ACC112 (cell line): ENCODE results near the gene EHF.
A peak's percentile ranks its signal among the peaks of the same experiment; 100 is the strongest.
"Not testable (repeated sequence)": the region's sequence is repeated elsewhere in the genome, so short reads cannot be mapped to it uniquely, and the experiment has no call there.

Experiments
- H2AFZ ChIP-seq: fragments of 200-600 bp; sonication (generic); one replicate; pipeline ENCODE4 v1.6.0; 2017; ENCODE audit warnings: antibody characterized with exemption, low read length; ENCODE audit not compliant: unreplicated experiment
- H3K27ac ChIP-seq: fragments of 200-600 bp; sonication (generic); 2 replicates; pipeline ENCODE4 v1.5.1; 2014; ENCODE audit warnings: low read depth, mild to moderate bottlenecking, antibody characterized with exemption, low read length, moderate library complexity
- H3K27me3 ChIP-seq: fragments of 200-600 bp; sonication (generic); 2 replicates; pipeline ENCODE4 v1.6.1; 2014; ENCODE audit warnings: mild to moderate bottlenecking, antibody characterized with exemption, low read length, moderate library complexity, mixed read lengths; ENCODE audit not compliant: insufficient read depth
- H3K36me3 ChIP-seq: fragments of 200-600 bp; sonication (generic); 2 replicates; pipeline ENCODE4 v1.6.1; 2016; ENCODE audit warnings: mild to moderate bottlenecking, antibody characterized with exemption, low read length, moderate library complexity, mixed read lengths; ENCODE audit not compliant: insufficient read depth
- H3K4me1 ChIP-seq: fragments of 200-600 bp; sonication (generic); one replicate; pipeline ENCODE4 v1.6.1; 2016; ENCODE audit warnings: low read length, mixed read lengths; ENCODE audit not compliant: insufficient read depth, unreplicated experiment, control insufficient read depth
- H3K4me3 ChIP-seq: fragments of 200-600 bp; sonication (generic); 2 replicates; pipeline ENCODE4 v1.5.1; 2014; ENCODE audit warnings: mild to moderate bottlenecking, low read depth, low read length
- H3K79me2 ChIP-seq: fragments of 200-600 bp; sonication (generic); one replicate; pipeline ENCODE4 v1.6.0; 2016; ENCODE audit warnings: low read length; ENCODE audit not compliant: control insufficient read depth, unreplicated experiment, insufficient read depth

Gene EHF

GRCh38 chr11:34588023-34588422, 32.9 kb upstream of the EHF start:
- Histone ChIP-seq H3K4me3 (no peak overlapping the region), H2AFZ (no peak overlapping the region), H3K27me3 (no peaks in the 10 kb centered on the region), H3K27ac (no peak overlapping the region), H3K79me2 (no peaks in the 10 kb centered on the region), H3K36me3 (no peaks in the 10 kb centered on the region), H3K4me1 (peaks cover 6% of the 10 kb centered on the region)

DNA sequence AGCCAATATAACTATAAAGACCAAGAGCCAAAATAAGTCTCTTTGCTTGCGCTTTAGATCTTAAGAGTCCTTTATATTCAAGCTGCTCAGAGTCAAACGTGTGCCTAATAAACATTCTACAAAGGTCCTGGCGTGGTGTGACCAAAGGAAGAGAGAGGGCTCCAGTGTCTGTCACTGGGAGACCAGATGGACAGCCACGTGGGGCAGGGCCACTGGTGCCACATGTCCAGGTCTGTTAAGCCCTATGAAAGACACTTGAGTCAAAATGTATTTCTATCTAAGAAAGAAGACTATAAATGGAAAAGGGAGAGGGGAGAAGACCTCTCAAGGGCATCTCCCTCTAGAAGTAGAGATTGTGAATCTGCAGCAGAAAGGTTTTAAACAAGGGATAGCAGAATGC, 32.2 kb upstream of the EHF start:
- peaks cover 6% of the 10 kb centered on the region for H3K4me1 ChIP-seq
- H3K36me3 ChIP-seq, result no peaks in the 10 kb centered on the region
- no peak overlapping the region for H2AFZ ChIP-seq
- H3K79me2 ChIP-seq, result no peaks in the 10 kb centered on the region
- H3K27ac ChIP-seq, result no peak overlapping the region
- H3K27me3 ChIP-seq, result no peaks in the 10 kb centered on the region
- H3K4me3 ChIP-seq, result no peak overlapping the region

- H3K27ac ChIP-seq, H3K4me3 ChIP-seq: not testable (repeated sequence)
Measured at GRCh38 chr11:34589177-34589576, 31.7 kb upstream of the EHF start.

DNA sequence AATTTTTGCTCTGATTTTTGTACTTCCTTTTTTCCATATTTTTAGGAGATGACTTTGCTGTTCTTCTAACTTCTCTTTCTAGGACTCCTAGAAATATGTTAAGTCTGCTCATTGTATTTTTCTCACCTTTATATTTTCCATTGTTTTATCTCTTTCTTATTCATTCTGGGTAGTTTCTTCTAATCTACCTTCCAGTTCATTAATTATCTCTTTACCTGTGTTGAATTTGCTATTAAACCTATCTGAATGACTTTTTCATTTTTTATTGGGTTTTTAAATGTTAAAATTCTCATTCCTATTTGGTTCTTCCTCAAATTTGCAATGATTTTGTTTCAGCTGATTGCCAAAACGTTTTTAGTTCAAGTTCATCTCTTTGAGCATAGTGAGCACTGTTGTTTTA, 27.8 kb upstream of the EHF start:
- peaks cover 3% of the 10 kb centered on the region for H3K4me1 ChIP-seq
- no peak overlapping the region for H3K27ac ChIP-seq
- H2AFZ ChIP-seq, result no peak overlapping the region
- H3K36me3 ChIP-seq, result no peaks in the 10 kb centered on the region
- no peaks in the 10 kb centered on the region for H3K27me3 ChIP-seq
- H3K4me3 ChIP-seq, result no peak overlapping the region
- H3K79me2 ChIP-seq, result no peaks in the 10 kb centered on the region

More at GRCh38 chr11:34589177-34589576, 31.7 kb upstream of the EHF start:
- not testable (repeated sequence) for H3K36me3 ChIP-seq, H2AFZ ChIP-seq, H3K27me3 ChIP-seq, H3K79me2 ChIP-seq, H3K4me1 ChIP-seq

GRCh38 chr11:34594603-34595002, 26.3 kb upstream of the EHF start:
- Histone ChIP-seq H3K79me2 (no peaks in the 10 kb centered on the region), H3K4me3 (no peak overlapping the region)

DNA sequence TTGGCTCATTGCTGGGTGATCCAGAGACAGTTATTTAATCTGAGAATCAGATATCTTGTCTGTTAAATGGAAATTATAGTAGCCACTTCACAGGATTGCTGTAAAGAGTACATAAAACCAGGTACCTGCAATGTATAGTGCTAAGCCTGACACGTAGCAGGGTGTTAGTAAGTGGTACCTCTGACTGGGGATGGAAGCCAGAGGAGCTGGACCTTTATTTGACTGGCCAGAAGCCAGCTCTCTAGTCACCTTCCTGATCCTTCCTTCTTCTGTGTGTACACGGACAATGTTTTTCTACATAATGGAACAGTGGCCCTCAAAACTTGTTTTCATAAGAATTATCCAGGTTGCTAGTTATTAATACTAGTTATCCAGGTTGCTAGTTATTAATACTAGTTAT, 25.5 kb upstream of the EHF start:
- Histone ChIP-seq H3K27me3 (no peaks in the 10 kb centered on the region), H3K27ac (no peak overlapping the region), H3K36me3 (no peaks in the 10 kb centered on the region), H3K4me3 (no peak overlapping the region), H2AFZ (no peak overlapping the region), H3K4me1 (peaks cover 17% of the 10 kb centered on the region), H3K79me2 (no peaks in the 10 kb centered on the region)

More at GRCh38 chr11:34594603-34595002, 26.3 kb upstream of the EHF start:
- Histone ChIP-seq H3K27me3 (no peaks in the 10 kb centered on the region), H3K27ac (no peak overlapping the region), H2AFZ (no peak overlapping the region), H3K4me1 (peaks cover 10% of the 10 kb centered on the region), H3K36me3 (no peaks in the 10 kb centered on the region)

DNA sequence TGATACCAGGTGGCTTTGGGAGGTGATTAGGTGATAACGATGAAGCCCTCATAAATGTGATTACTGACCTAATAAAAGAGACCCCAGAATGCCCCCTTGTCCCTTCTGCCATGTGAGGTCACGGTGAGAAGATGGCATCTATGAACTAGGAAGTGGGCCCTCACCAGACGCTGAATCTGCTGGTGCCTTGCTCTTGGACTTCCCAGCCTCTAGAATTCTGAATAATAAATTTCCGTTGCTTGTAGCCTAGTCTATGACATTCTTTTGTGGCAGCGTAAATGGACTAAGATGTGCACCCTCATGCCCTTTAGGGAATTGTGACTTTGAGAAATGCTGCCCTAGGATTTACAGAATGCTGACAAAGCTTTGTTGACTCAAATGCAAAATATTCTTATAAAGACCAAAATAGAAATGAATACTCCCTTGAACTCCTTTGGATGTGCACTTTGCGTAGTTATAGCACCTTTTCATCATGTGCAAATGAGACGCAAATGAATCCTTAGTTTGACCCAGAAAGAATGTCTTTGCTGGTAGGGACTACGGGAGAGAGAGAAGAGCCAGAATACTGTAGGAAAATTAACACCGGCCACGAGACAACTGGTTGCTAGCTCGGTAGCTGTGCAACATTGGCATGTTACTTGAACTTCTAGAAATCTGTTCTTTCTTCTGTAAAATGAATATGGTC, 24.8 kb upstream of the EHF start:
- Histone ChIP-seq H3K36me3 (no peaks in the 10 kb centered on the region), H2AFZ (no peak overlapping the region), H3K27me3 (no peaks in the 10 kb centered on the region), H3K4me1 (peaks cover 25% of the 10 kb centered on the region), H3K27ac (no peak overlapping the region), H3K4me3 (no peak overlapping the region), H3K79me2 (no peaks in the 10 kb centered on the region)

- H3K4me3 ChIP-seq, result 0 out of 2 replicates have a peak overlapping the region, but pooled peaks have one; percentile 7
- H2AFZ ChIP-seq, result peak overlapping the region; percentile 65
Measured at GRCh38 chr11:34599406-34599945, 21.4 kb upstream of the EHF start.

GRCh38 chr11:34600339-34601084, 20.4 kb upstream of the EHF start:
- H3K27me3 ChIP-seq, result no peaks in the 10 kb centered on the region
- H2AFZ ChIP-seq, result no peak overlapping the region
- H3K27ac ChIP-seq, result peak overlapping the region; percentile 72

More at GRCh38 chr11:34599406-34599945, 21.4 kb upstream of the EHF start:
- no peaks in the 10 kb centered on the region for H3K36me3 ChIP-seq
- H3K4me1 ChIP-seq, result peaks cover 25% of the 10 kb centered on the region
- no peaks in the 10 kb centered on the region for H3K27me3 ChIP-seq
- no peaks in the 10 kb centered on the region for H3K79me2 ChIP-seq
- H3K27ac ChIP-seq, result peak overlapping the region; percentile 72

GRCh38 chr11:34601085-34601444, 19.8 kb upstream of the EHF start:
- Histone ChIP-seq H3K27ac (no peak overlapping the region), H3K27me3 (no peaks in the 10 kb centered on the region), H2AFZ (no peak overlapping the region), H3K4me1 (peaks cover 32% of the 10 kb centered on the region), H3K36me3 (no peaks in the 10 kb centered on the region), H3K4me3 (no peak overlapping the region), H3K79me2 (no peaks in the 10 kb centered on the region)

More at GRCh38 chr11:34600339-34601084, 20.4 kb upstream of the EHF start:
- Histone ChIP-seq H3K79me2 (no peaks in the 10 kb centered on the region), H3K36me3 (no peaks in the 10 kb centered on the region), H3K4me1 (peaks cover 26% of the 10 kb centered on the region), H3K4me3 (no peak overlapping the region)

GRCh38 chr11:34601609-34602008, 19.3 kb upstream of the EHF start:
- Histone ChIP-seq H2AFZ (no peak overlapping the region), H3K4me1 (peaks cover 33% of the 10 kb centered on the region), H3K36me3 (no peaks in the 10 kb centered on the region), H3K4me3 (no peak overlapping the region), H3K27ac (no peak overlapping the region), H3K79me2 (no peaks in the 10 kb centered on the region), H3K27me3 (no peaks in the 10 kb centered on the region)
